Tibial artery (tissue), 4 donors: ENCODE measurements around the gene NCEH1.

Experiments
- DNase-seq, 2 donors: peaks; one replicate each; pipeline ENCODE4 v3.0.0-alpha.2; 2019
- H3K27ac ChIP-seq, 2 donors: fragments of 200-600 bp; sonication (generic) in 1 of 2; 1 replicate in 1 of 2; 2 replicates in 1 of 2; pipeline ENCODE4 v1.5.1; 2018 to 2019; ENCODE audit warnings: mild to moderate bottlenecking in 1 of 2
- H3K27me3 ChIP-seq, 2 donors: fragments of 200-600 bp; sonication (generic) in 1 of 2; one replicate each; pipeline versions ENCODE4 v1.5.1 to v1.6.0; 2016 to 2019
- H3K36me3 ChIP-seq, 3 donors: fragments of 200-600 bp; sonication (generic) in 2 of 3; one replicate each; pipeline ENCODE4 v1.5.1; 2016 to 2019; ENCODE audit warnings: mild to moderate bottlenecking in 2 of 3
- H3K4me1 ChIP-seq, 4 donors: fragments of 200-600 bp; sonication (generic) in 2 of 4; 1 replicate in 3 of 4; 2 replicates in 1 of 4; pipeline ENCODE4 v1.5.1; 2016 to 2019
- H3K4me3 ChIP-seq, 2 donors: fragments of 200-600 bp; sonication (generic) in 1 of 2; 1 replicate in 1 of 2; 2 replicates in 1 of 2; pipeline ENCODE4 v1.5.1; 2018 to 2019; ENCODE audit warnings: mild to moderate bottlenecking in 2 of 2
- H3K9me3 ChIP-seq, 3 donors: fragments of 200-600 bp; sonication (generic) in 1 of 3; one replicate each; pipeline ENCODE4 v1.5.1; 2016 to 2019
- intact Hi-C: fragments of 100-400 bp; cut with DNase I; formaldehyde crosslinking; loops from one replicate; pipeline ENCODE4 v1.15.0; 2023; ENCODE audit warnings: low total_unique reads
- TF ChIP-seq, protein P1 (sequence below), 2 experiments: fragments of 200-600 bp in 1 of 2; fragments of 450-650 bp in 1 of 2; IDR thresholded peaks; one replicate each; pipeline ENCODE4 v1.5.1; 2017 to 2019; ENCODE audit warnings: antibody characterized with exemption in 2 of 2, mild to moderate bottlenecking in 1 of 2, moderate library complexity in 1 of 2

The NCEH1 gene

GRCh38 chr3:172653004-172653572 is 57.8 kb downstream of the NCEH1 start:
- no peak overlapping the region for H3K27ac ChIP-seq
- no peak overlapping the region for H3K4me3 ChIP-seq
- no peak for DNase-seq
- no peaks in the 10 kb centered on the region for H3K4me1 ChIP-seq
- TF ChIP-seq, protein P1, sequence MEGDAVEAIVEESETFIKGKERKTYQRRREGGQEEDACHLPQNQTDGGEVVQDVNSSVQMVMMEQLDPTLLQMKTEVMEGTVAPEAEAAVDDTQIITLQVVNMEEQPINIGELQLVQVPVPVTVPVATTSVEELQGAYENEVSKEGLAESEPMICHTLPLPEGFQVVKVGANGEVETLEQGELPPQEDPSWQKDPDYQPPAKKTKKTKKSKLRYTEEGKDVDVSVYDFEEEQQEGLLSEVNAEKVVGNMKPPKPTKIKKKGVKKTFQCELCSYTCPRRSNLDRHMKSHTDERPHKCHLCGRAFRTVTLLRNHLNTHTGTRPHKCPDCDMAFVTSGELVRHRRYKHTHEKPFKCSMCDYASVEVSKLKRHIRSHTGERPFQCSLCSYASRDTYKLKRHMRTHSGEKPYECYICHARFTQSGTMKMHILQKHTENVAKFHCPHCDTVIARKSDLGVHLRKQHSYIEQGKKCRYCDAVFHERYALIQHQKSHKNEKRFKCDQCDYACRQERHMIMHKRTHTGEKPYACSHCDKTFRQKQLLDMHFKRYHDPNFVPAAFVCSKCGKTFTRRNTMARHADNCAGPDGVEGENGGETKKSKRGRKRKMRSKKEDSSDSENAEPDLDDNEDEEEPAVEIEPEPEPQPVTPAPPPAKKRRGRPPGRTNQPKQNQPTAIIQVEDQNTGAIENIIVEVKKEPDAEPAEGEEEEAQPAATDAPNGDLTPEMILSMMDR (IDR thresholded peaks at IDR 0.05): no peak
- no peaks in the 10 kb centered on the region for H3K27me3 ChIP-seq
- intact Hi-C loops: no loop called here
- H3K9me3 ChIP-seq: no peaks in the 10 kb centered on the region
- no peaks in the 10 kb centered on the region for H3K36me3 ChIP-seq

- H3K27me3 ChIP-seq: no peaks in the 10 kb centered on the region
- intact Hi-C loops: no loop called here
- peaks cover 0 to 6% (median 0%) of the 10 kb centered on the region in 4 donors for H3K4me1 ChIP-seq
- no peak for DNase-seq
- no peaks in the 10 kb centered on the region for H3K36me3 ChIP-seq
- H3K9me3 ChIP-seq: no peaks in the 10 kb centered on the region
- H3K27ac ChIP-seq: no peak overlapping the region
- no peak overlapping the region for H3K4me3 ChIP-seq
- TF ChIP-seq, protein P1 (IDR thresholded peaks at IDR 0.05): no peak
Observed at GRCh38 chr3:172651936-172652625, 58.8 kb downstream of the NCEH1 start.

GRCh38 chr3:172649987-172650386 is 60.9 kb downstream of the NCEH1 start:
- intact Hi-C loops: no loop called here
- no peak overlapping the region for H3K27ac ChIP-seq
- no peak overlapping the region for H3K4me3 ChIP-seq
- TF ChIP-seq, protein P1 (IDR thresholded peaks at IDR 0.05): no peak
- peaks cover 0 to 14% (median 2%) of the 10 kb centered on the region in 4 donors for H3K4me1 ChIP-seq
- H3K36me3 ChIP-seq: no peaks in the 10 kb centered on the region
- DNase-seq: no peak
- no peaks in the 10 kb centered on the region for H3K9me3 ChIP-seq
- no peaks in the 10 kb centered on the region for H3K27me3 ChIP-seq

DNA sequence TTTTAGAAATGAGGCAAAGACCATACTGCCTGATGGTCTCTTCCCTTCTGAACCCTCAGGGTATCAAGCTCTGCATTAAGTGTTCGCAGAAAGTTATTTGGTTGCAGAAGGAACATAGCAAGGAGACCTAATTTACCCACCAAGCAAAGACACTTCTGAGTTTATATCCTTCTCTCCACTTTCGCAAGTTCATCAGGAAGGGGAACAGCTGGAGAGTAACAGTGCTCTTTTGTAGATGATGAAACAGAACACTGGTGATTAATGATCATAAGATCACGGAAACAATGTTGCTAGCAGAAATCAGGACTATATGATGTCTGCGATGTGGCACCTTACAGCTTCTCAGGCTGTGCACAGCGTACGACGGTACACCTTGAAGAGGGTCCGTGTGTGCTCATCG is 62.1 kb downstream of the NCEH1 start:
- H3K9me3 ChIP-seq: no peaks in the 10 kb centered on the region
- DNase-seq: no peak
- peaks cover 0 to 14% (median 2%) of the 10 kb centered on the region in 4 donors for H3K4me1 ChIP-seq
- no peak overlapping the region for H3K27ac ChIP-seq
- no peak overlapping the region for H3K4me3 ChIP-seq
- intact Hi-C loops: no loop called here
- TF ChIP-seq, protein P1 (IDR thresholded peaks at IDR 0.05): no peak
- no peaks in the 10 kb centered on the region for H3K27me3 ChIP-seq
- peaks cover 0 to 10% (median 0%) of the 10 kb centered on the region in 3 donors for H3K36me3 ChIP-seq

DNA sequence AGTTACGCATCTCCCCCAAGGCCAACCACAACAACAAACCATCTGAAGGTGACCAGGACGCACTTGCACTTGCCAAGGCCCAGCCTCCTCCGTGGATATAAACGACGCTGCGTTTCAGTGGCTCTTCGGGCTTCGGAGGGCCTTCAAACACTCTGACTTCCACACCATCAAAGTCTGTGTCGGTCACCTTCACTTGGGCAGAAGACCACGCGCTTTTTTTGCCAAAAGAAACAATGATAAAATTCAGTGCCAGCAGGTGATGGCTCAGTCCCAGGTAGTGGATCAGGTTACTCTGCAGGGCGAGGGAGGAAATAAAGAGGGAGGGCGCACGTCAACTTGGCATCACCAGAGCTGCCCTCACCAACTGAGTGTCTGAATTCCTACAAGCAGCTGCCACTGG is 63.0 kb downstream of the NCEH1 start:
- intact Hi-C loops: no loop called here
- H3K27me3 ChIP-seq: no peaks in the 10 kb centered on the region
- no peaks in the 10 kb centered on the region for H3K9me3 ChIP-seq
- TF ChIP-seq, protein P1 (IDR thresholded peaks at IDR 0.05): no peak
- DNase-seq: no peak
- H3K4me3 ChIP-seq: no peak overlapping the region
- H3K36me3 ChIP-seq: peaks cover 0 to 19% (median 7%) of the 10 kb centered on the region in 3 donors
- no peak overlapping the region for H3K27ac ChIP-seq
- peaks cover 0 to 14% (median 2%) of the 10 kb centered on the region in 4 donors for H3K4me1 ChIP-seq
